Type B pancreatic cell (in vitro differentiated cells): Measurements from ENCODE around the gene OSTF1. TPM values are rescaled to one million over a fixed set of nuclear protein-coding genes. Genes with fewer than 3 reads are reported as not detected.
A peak's percentile ranks its signal among the peaks of the same experiment; 100 is the strongest.

Experiments used
- DNase-seq: peaks from one replicate; pipeline ENCODE4 v3.0.0; 2021; ENCODE audit warnings: mixed read lengths; ENCODE audit not compliant: unreplicated experiment; ENCODE audit errors: extremely low spot score
- H3K27ac Mint-ChIP-seq: 2 replicates; pipeline ENCODE4 v1.8.0; 2021; ENCODE audit warnings: mild to moderate bottlenecking, mixed read lengths
- H3K27me3 Mint-ChIP-seq: 2 replicates; pipeline ENCODE4 v1.8.0; 2021; ENCODE audit warnings: mixed read lengths
- H3K36me3 Mint-ChIP-seq: 2 replicates; pipeline ENCODE4 v1.8.0; 2021; ENCODE audit warnings: mixed read lengths
- H3K4me1 Mint-ChIP-seq: one replicate; pipeline ENCODE4 v1.8.0; 2021; ENCODE audit warnings: mixed read lengths; ENCODE audit not compliant: unreplicated experiment
- H3K4me3 Mint-ChIP-seq: 2 replicates; pipeline ENCODE4 v1.8.0; 2021; ENCODE audit warnings: mild to moderate bottlenecking, mixed read lengths
- H3K9me3 Mint-ChIP-seq: 2 replicates; pipeline ENCODE4 v1.8.0; 2021; ENCODE audit warnings: mixed read lengths
- total RNA-seq: library from RNA; stranded (reverse); gene quantifications from 2 replicates; pipeline ENCODE4 v1.2.1, GENCODE V29; 2021; ENCODE audit warnings: low replicate concordance
- TF ChIP-seq, protein P1 (sequence below): fragments of 200-600 bp; sonication (generic); conservative IDR thresholded peaks from 2 replicates; pipeline ENCODE4 v1.5.0; 2021; ENCODE audit warnings: antibody characterized with exemption, mild to moderate bottlenecking

The OSTF1 gene
- total RNA-seq, 1 donor from 2014 or later: 18.3 TPM

DNA sequence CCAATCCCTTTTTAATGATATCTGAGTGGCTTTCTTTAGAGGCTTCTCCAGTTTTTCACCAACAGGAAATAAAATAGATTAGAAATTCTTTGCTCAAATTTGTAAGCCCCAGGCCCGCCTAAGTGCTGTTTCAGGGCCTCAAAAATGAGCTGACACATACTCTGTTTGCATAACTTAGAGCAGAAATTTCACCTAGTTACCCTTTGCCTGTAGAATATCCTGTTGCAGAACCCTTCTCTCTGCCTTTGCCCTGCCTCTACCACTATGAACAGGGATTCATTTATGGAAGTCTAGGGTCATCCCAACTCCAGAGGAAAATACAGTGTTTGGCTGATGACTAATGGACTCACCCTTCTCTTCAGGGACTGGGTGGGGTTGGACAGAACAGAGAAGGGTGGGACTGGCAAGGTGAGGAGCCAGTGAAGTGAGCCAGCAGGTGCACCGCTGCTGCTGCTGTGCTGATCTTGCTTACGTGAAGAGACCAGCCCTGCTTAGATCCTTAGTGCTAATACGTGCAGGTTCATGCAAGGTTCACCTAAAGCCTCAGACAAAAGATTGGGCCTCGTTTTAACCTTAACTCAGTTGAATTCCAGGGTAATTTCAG is 22.8 kb downstream of the OSTF1 start:
- DNase-seq: no peak
- peaks cover 7% of the 10 kb centered on the region for H3K4me1 Mint-ChIP-seq
- H3K36me3 Mint-ChIP-seq: no peaks in the 10 kb centered on the region
- peak overlapping the region; percentile 96 for H3K27ac Mint-ChIP-seq
- TF ChIP-seq, protein P1, sequence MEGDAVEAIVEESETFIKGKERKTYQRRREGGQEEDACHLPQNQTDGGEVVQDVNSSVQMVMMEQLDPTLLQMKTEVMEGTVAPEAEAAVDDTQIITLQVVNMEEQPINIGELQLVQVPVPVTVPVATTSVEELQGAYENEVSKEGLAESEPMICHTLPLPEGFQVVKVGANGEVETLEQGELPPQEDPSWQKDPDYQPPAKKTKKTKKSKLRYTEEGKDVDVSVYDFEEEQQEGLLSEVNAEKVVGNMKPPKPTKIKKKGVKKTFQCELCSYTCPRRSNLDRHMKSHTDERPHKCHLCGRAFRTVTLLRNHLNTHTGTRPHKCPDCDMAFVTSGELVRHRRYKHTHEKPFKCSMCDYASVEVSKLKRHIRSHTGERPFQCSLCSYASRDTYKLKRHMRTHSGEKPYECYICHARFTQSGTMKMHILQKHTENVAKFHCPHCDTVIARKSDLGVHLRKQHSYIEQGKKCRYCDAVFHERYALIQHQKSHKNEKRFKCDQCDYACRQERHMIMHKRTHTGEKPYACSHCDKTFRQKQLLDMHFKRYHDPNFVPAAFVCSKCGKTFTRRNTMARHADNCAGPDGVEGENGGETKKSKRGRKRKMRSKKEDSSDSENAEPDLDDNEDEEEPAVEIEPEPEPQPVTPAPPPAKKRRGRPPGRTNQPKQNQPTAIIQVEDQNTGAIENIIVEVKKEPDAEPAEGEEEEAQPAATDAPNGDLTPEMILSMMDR: no peak
- H3K9me3 Mint-ChIP-seq: no peaks in the 10 kb centered on the region
- H3K4me3 Mint-ChIP-seq: no peak overlapping the region
- H3K27me3 Mint-ChIP-seq: no peaks in the 10 kb centered on the region

DNA sequence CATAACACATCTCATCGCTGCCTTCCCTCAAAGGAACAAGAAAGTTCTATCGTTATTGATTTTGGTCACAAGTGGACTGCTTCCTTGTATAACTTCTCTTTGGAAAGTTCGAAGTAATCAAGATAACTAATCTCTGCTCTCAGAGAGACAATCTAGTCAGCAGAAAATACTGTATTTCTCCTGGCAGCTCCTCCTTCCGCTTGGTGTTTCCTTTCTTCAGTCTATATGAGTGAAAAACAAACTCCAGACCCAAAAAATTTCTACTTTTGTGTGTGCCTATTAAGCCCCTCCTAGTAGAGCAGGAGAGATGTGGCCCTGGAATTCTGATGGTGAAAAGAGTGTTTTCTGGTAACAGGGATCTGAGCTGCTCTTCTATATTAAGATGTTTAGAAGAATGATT is 24.5 kb downstream of the OSTF1 start:
- H3K4me1 Mint-ChIP-seq: peaks cover 7% of the 10 kb centered on the region
- no peaks in the 10 kb centered on the region for H3K9me3 Mint-ChIP-seq
- H3K36me3 Mint-ChIP-seq: no peaks in the 10 kb centered on the region
- H3K4me3 Mint-ChIP-seq: no peak overlapping the region
- TF ChIP-seq, protein P1: no peak
- no peaks in the 10 kb centered on the region for H3K27me3 Mint-ChIP-seq
- DNase-seq: no peak
- no peak overlapping the region for H3K27ac Mint-ChIP-seq

DNA sequence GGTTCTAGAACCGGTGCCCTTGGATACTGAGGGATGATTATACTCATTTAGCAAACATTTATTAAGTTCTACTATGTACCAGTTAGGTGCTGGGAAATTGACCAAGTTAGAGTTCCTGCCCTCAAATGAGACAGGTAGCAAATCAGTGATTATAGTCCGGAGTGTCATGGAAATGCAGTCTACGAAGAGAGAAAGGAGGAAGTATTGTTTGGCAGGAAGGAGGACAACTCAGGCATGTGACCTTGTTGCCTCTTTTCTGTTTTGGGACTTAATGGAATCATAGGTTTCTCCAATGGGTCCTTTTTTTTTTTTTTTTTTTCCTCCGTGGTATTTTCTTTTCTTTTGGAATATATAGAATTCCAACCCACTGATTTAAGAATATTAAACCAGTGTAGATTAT is 28.0 kb downstream of the OSTF1 start:
- Mint-ChIP-seq H3K36me3 (peaks cover 10% of the 10 kb centered on the region), H3K4me3 (no peak overlapping the region), H3K27ac (no peak overlapping the region), H3K9me3 (peaks cover 5% of the 10 kb centered on the region), H3K27me3 (no peaks in the 10 kb centered on the region), H3K4me1 (peaks cover 7% of the 10 kb centered on the region)
- no peak for DNase-seq
- TF ChIP-seq, protein P1: no peak

DNA sequence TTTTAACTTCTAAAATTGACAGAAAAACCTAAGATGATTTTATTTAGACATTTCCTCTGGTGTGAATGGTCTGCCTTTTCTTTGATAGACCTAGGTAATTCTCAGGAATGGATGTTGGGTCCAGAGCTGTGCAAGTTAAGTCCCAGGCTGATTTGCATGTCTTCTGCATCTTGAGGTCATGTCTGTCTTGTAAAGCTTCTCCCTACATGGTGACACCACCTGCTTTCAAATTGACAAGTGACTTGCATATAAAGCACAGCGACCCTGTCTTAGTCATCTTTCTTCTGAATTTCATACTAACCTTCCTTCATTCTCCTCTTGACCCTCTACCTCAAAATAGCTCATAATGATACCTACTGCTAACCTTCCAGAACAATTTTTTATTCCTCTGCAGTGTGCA is 29.2 kb downstream of the OSTF1 start:
- H3K27me3 Mint-ChIP-seq: no peaks in the 10 kb centered on the region

DNA sequence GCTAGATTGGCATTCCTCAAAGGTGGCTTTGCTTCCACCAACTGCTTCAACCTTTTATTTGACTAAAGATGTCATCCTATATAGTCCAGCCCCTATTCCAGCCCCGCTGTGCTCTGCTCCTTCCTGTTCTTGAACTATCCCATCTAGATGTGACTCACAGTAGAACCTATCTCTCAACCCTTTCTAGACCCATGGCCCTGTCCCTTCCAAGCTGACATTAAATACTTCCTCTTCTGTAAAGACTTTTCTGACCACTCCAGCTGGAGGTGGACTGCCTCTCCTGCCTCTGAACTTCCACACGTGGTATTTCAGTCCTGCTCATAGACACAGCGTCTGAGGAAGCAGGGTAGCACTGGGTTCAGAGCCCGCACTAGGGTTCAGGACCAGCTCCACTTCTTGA is 32.4 kb downstream of the OSTF1 start:
- DNase-seq: no peak
- H3K27me3 Mint-ChIP-seq: no peaks in the 10 kb centered on the region
- peaks cover 10% of the 10 kb centered on the region for H3K36me3 Mint-ChIP-seq
- no peak overlapping the region for H3K27ac Mint-ChIP-seq
- TF ChIP-seq, protein P1: no peak
- H3K9me3 Mint-ChIP-seq: peaks cover 5% of the 10 kb centered on the region
- no peak overlapping the region for H3K4me3 Mint-ChIP-seq
- no peaks in the 10 kb centered on the region for H3K4me1 Mint-ChIP-seq

More for the DNA sequence above, 29.2 kb downstream of the OSTF1 start:
- Mint-ChIP-seq H3K4me3 (no peak overlapping the region), H3K9me3 (peaks cover 5% of the 10 kb centered on the region), H3K27ac (no peak overlapping the region), H3K4me1 (peaks cover 5% of the 10 kb centered on the region), H3K36me3 (peaks cover 10% of the 10 kb centered on the region)
- TF ChIP-seq, protein P1: no peak
- DNase-seq: no peak
